Right atrium auricular region (tissue), 2 donors: ENCODE measurements around the gene TNS1. TPM values are rescaled to one million over a fixed set of nuclear protein-coding genes. Genes with fewer than 3 reads are reported as not detected.

Experiments used
- DNase-seq: peaks from one replicate; pipeline ENCODE4 v3.0.0-alpha.2; 2019; ENCODE audit warnings: low spot score
- H3K27ac ChIP-seq, 2 donors: fragments of 200-600 bp; sonication (generic); 1 replicate in 1 of 2; 2 replicates in 1 of 2; pipeline ENCODE4 v1.5.1; 2016 to 2019
- H3K27me3 ChIP-seq, 2 donors: fragments of 200-600 bp; sonication (generic); one replicate each; pipeline versions ENCODE4 v1.5.1 to v1.6.0; 2017 to 2019
- H3K36me3 ChIP-seq: fragments of 200-600 bp; sonication (generic); one replicate; pipeline ENCODE4 v1.5.1; 2016
- H3K4me1 ChIP-seq, 2 donors: fragments of 200-600 bp; sonication (generic); one replicate each; pipeline versions ENCODE4 v1.5.1 to v1.6.0; 2017 to 2019
- H3K4me3 ChIP-seq, 2 donors: fragments of 200-600 bp; sonication (generic); 1 replicate in 1 of 2; 2 replicates in 1 of 2; pipeline ENCODE4 v1.5.1; 2017 to 2019; ENCODE audit warnings: mild to moderate bottlenecking in 1 of 2, moderate library complexity in 1 of 2
- H3K9me3 ChIP-seq, 2 donors: fragments of 200-600 bp; sonication (generic); one replicate each; pipeline ENCODE4 v1.5.1; 2019
- total RNA-seq, 2 donors: library from RNA; depleted of rRNA; stranded (reverse); fragments of >200 nt; gene quantifications; one replicate each; pipeline ENCODE4 v1.1.0, GENCODE V29; 2016
- TF ChIP-seq, protein P1 (sequence below), 2 donors: fragments of 200-600 bp; sonication (generic); IDR thresholded peaks; one replicate each; pipeline ENCODE4 v1.5.1; 2019; ENCODE audit warnings: antibody characterized with exemption in 2 of 2

TNS1 gene
- total RNA-seq, 2 donors from 2014 or later: 393 to 720 TPM

DNA sequence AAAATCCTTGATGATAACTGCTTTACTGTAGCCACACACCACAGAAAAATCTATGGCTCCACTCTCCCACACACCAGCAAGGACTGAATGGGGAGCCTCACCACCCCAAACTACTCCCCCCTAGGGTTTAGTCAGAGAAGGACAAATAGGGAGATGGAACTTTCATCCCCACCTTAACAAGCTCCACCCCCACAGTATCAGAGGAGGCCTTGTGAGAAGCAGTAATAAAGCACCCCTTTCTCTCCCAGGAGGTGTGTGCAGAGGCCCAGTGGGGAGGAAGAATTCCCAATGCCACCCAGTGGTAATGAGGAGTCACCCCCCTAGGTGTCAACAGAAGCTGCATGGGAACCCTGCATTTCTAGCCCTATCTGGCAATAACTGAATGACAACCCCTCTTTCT is 224.9 kb downstream of the TNS1 start:
- no peak overlapping the region for H3K27ac ChIP-seq
- TF ChIP-seq, protein P1, sequence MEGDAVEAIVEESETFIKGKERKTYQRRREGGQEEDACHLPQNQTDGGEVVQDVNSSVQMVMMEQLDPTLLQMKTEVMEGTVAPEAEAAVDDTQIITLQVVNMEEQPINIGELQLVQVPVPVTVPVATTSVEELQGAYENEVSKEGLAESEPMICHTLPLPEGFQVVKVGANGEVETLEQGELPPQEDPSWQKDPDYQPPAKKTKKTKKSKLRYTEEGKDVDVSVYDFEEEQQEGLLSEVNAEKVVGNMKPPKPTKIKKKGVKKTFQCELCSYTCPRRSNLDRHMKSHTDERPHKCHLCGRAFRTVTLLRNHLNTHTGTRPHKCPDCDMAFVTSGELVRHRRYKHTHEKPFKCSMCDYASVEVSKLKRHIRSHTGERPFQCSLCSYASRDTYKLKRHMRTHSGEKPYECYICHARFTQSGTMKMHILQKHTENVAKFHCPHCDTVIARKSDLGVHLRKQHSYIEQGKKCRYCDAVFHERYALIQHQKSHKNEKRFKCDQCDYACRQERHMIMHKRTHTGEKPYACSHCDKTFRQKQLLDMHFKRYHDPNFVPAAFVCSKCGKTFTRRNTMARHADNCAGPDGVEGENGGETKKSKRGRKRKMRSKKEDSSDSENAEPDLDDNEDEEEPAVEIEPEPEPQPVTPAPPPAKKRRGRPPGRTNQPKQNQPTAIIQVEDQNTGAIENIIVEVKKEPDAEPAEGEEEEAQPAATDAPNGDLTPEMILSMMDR (IDR thresholded peaks at IDR 0.05): no peak
- peaks cover 39% of the 10 kb centered on the region for H3K36me3 ChIP-seq
- no peak for DNase-seq
- H3K4me3 ChIP-seq: no peak overlapping the region
- no peaks in the 10 kb centered on the region for H3K27me3 ChIP-seq
- H3K9me3 ChIP-seq: no peaks in the 10 kb centered on the region
- no peaks in the 10 kb centered on the region for H3K4me1 ChIP-seq

DNA sequence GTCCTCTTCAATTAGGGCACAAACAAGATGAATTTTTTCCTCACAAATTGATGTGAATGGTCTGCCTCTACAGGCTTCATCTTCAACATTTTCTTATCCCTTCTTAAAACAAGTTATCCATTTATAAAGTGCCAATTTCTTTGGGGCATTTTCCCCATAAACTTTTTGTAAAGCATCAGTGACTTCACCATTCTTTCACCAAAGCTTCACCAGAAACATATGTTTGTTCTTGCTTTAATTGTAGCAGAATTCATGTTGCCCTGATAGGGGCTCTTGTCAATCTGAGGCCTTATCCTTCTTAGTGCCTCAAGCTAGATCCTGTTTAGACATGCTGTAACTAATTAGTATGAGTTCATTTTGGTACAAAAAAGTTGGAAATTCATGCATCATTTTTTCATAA is 226.2 kb downstream of the TNS1 start:
- Histone ChIP-seq H3K27ac (no peak overlapping the region), H3K36me3 (peaks cover 39% of the 10 kb centered on the region), H3K4me1 (no peaks in the 10 kb centered on the region), H3K27me3 (no peaks in the 10 kb centered on the region), H3K4me3 (no peak overlapping the region), H3K9me3 (no peaks in the 10 kb centered on the region)
- no peak for DNase-seq
- TF ChIP-seq, protein P1 (IDR thresholded peaks at IDR 0.05): no peak

- Histone ChIP-seq H3K9me3 (no peaks in the 10 kb centered on the region), H3K27ac (no peak overlapping the region), H3K36me3 (peaks cover 39% of the 10 kb centered on the region), H3K4me1 (no peaks in the 10 kb centered on the region), H3K4me3 (no peak overlapping the region), H3K27me3 (no peaks in the 10 kb centered on the region)
- no peak for DNase-seq
- TF ChIP-seq, protein P1 (IDR thresholded peaks at IDR 0.05): no peak
Observed at GRCh38 chr2:217775920-217776503, 226.8 kb downstream of the TNS1 start.

DNA sequence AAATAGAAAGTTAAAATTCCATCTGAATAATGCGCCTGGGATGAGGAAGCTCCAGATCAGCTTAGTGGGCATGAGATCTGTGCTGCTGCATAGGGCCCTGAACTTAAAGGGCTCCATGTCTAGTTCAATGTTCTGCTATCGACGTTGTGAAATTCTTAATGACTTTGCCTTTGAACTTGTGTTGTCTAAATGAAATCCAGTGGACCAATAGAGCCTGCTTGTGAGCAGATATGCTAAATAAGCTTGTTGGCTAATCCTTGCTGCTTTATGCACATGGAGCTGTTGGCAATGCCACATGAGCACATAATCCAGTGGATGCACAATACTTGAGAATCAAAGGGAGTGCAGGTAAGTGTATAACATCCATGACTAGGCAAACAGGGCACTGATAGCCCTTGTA is 228.6 kb downstream of the TNS1 start:
- H3K4me3 ChIP-seq: no peak overlapping the region
- no peak for DNase-seq
- H3K27ac ChIP-seq: no peak overlapping the region
- H3K27me3 ChIP-seq: no peaks in the 10 kb centered on the region
- H3K9me3 ChIP-seq: no peaks in the 10 kb centered on the region
- peaks cover 39% of the 10 kb centered on the region for H3K36me3 ChIP-seq
- no peaks in the 10 kb centered on the region for H3K4me1 ChIP-seq
- TF ChIP-seq, protein P1 (IDR thresholded peaks at IDR 0.05): no peak

DNA sequence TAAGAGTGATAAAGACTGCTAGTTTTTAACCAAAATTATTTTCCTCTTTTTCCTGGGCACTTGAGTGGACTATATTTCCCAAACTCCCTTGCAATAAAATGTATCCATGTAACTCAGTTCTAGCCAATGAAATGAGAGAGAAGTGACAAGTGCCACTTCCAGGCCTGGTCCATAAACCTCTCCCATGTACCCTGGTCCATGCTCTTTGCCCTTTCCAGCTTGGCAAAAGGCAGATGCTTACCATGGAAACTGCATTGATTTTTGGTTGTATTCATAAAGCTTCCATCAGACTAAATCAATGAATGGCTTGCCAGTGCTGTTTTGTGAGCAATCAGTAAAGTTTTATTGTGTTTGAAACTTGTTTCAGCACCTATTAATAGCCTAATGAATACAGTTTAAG is 229.3 kb downstream of the TNS1 start:
- no peaks in the 10 kb centered on the region for H3K27me3 ChIP-seq
- no peaks in the 10 kb centered on the region for H3K4me1 ChIP-seq
- H3K27ac ChIP-seq: no peak overlapping the region
- TF ChIP-seq, protein P1 (IDR thresholded peaks at IDR 0.05): no peak
- no peak overlapping the region for H3K4me3 ChIP-seq
- no peak for DNase-seq
- H3K9me3 ChIP-seq: no peaks in the 10 kb centered on the region
- H3K36me3 ChIP-seq: peaks cover 39% of the 10 kb centered on the region

DNA sequence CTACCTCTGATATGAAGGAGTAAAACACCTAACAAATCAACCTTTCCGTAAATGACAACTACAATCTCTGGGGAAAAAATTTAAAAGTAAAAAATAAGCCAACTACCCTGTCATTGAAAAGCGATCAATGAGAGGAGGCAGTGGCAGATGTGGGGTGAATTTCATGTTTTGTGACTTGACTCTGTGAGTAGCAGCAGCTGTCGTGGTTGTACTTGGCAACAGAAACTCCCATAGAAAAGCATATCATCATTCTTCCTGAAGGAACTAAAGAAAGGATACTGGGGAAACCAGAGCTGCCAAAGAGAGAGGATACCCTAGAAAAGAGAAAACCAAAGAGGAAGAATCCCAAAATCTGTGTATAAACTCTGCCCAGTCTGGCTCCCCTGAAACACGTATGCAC is 236.4 kb downstream of the TNS1 start:
- H3K4me3 ChIP-seq: no peak overlapping the region
- TF ChIP-seq, protein P1 (IDR thresholded peaks at IDR 0.05): no peak
- no peak overlapping the region for H3K27ac ChIP-seq
- H3K36me3 ChIP-seq: no peaks in the 10 kb centered on the region
- H3K27me3 ChIP-seq: no peaks in the 10 kb centered on the region
- H3K9me3 ChIP-seq: peaks cover 0 to 9% of the 10 kb centered on the region in 2 donors
- DNase-seq: no peak
- no peaks in the 10 kb centered on the region for H3K4me1 ChIP-seq
